AG04450 (cell line): ENCODE data around the gene E4F1. TPM values are rescaled to one million over a fixed set of nuclear protein-coding genes. Genes with fewer than 3 reads are reported as not detected.

ENCODE experiments used
- CTCF ChIA-PET: fragments of 300-600, 350-600 bp; formaldehyde crosslinking; extraction: SDS; loops from one replicate; lab custom pipeline; 2022; ENCODE audit warnings: antibody characterized with exemption, inconsistent platforms; lab: Charles Lee
- POLR2A ChIA-PET: fragments of 350-600 bp; formaldehyde crosslinking; extraction: SDS; loops from one replicate; lab custom pipeline; 2021; ENCODE audit warnings: antibody characterized with exemption, inconsistent platforms; lab: Yijun Ruan, JAX
- DNase-seq: peaks from one replicate; pipeline ENCODE4 v3.0.0-alpha.2; 2011; ENCODE audit warnings: low read depth, low spot score
- H3K27ac ChIP-seq: one replicate; pipeline ENCODE4 v1.5.1; 2012; ENCODE audit warnings: low read depth, low read length, control low read depth
- H3K27me3 ChIP-seq: one replicate; pipeline ENCODE4 v1.6.0; 2012; ENCODE audit warnings: low read length; ENCODE audit not compliant: control insufficient read depth, insufficient read depth
- H3K4me3 ChIP-seq: 2 replicates; pipeline ENCODE4 v1.5.1; 2011; ENCODE audit warnings: mild to moderate bottlenecking, low read depth, low read length, control low read depth
- H3K9me3 ChIP-seq: 2 replicates; pipeline ENCODE4 v1.5.1; 2012; ENCODE audit warnings: low read length; ENCODE audit not compliant: control insufficient read depth, insufficient read depth
- polyA plus RNA-seq: library from polyadenylated mRNA; depleted of rRNA; stranded (reverse); fragments of >200 nt; gene quantifications from 2 replicates; pipeline ENCODE4 v1.2.3, GENCODE V29; 2011
- TF ChIP-seq, protein P1 (sequence below): IDR thresholded peaks from 2 replicates; pipeline ENCODE4 v1.5.1; 2011; ENCODE audit warnings: low read depth, low read length, control low read depth, inconsistent platforms

The E4F1 gene
- polyA plus RNA-seq, 1 experiment = 8.5 TPM

DNA sequence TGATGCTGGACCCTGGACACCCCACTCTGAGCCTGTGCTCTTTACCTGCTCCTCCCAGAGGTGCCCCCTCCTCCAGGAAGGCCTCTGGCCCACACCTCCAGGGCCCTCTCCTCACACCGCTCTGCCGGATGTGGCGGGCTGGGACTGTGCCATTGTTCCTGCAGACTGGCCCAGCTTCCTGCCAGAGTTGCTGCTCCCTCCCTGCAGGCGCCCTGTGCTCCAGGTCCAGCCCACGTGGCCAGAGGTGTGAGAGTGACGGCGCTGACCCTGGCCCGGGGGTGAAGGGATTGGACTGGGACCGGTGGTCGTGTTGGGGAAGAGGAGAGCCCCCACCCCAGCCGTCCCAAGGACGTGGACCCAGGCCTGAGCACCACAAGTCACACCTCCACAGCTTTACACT, 5.7 kb downstream of the E4F1 start:
- no peak overlapping the region for H3K4me3 ChIP-seq
- ChIA-PET POLR2A (no interaction called here), CTCF (no interaction called here)
- H3K27me3 ChIP-seq = no peaks in the 10 kb centered on the region
- no peaks in the 10 kb centered on the region; the same call in 1 of the 2 replicates for H3K9me3 ChIP-seq
- H3K27ac ChIP-seq = no peak overlapping the region
- DNase-seq = no peak
- TF ChIP-seq, protein P1, sequence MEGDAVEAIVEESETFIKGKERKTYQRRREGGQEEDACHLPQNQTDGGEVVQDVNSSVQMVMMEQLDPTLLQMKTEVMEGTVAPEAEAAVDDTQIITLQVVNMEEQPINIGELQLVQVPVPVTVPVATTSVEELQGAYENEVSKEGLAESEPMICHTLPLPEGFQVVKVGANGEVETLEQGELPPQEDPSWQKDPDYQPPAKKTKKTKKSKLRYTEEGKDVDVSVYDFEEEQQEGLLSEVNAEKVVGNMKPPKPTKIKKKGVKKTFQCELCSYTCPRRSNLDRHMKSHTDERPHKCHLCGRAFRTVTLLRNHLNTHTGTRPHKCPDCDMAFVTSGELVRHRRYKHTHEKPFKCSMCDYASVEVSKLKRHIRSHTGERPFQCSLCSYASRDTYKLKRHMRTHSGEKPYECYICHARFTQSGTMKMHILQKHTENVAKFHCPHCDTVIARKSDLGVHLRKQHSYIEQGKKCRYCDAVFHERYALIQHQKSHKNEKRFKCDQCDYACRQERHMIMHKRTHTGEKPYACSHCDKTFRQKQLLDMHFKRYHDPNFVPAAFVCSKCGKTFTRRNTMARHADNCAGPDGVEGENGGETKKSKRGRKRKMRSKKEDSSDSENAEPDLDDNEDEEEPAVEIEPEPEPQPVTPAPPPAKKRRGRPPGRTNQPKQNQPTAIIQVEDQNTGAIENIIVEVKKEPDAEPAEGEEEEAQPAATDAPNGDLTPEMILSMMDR = no peak

- CTCF ChIA-PET = no interaction called here
- POLR2A ChIA-PET = interaction anchor here (0.7 kb wide), 1 partner anchor 294 kb away, joined by 5 read pairs; no protein-coding TSS in a partner anchor
- DNase-seq = no peak
- TF ChIP-seq, protein P1 = no peak
- Histone ChIP-seq H3K4me3 (no peak overlapping the region), H3K27me3 (no peaks in the 10 kb centered on the region), H3K27ac (no peak overlapping the region), H3K9me3 (no peaks in the 10 kb centered on the region; the same call in 1 of the 2 replicates)
These were observed 6.3 kb downstream of the E4F1 start for GRCh38 chr16:2229632-2230250.

GRCh38 chr16:2230376-2230775, 7.0 kb downstream of the E4F1 start:
- POLR2A ChIA-PET = interaction anchor here (0.6 to 0.7 kb wide), 2 partner anchors 235 to 295 kb away, joined by 5 to 7 read pairs; no protein-coding TSS in a partner anchor
- no peaks in the 10 kb centered on the region; the same call in 1 of the 2 replicates for H3K9me3 ChIP-seq
- H3K4me3 ChIP-seq = no peak overlapping the region
- CTCF ChIA-PET = no interaction called here
- H3K27me3 ChIP-seq = no peaks in the 10 kb centered on the region
- H3K27ac ChIP-seq = no peak overlapping the region
- TF ChIP-seq, protein P1 = no peak
- no peak for DNase-seq

GRCh38 chr16:2231016-2231931, 7.9 kb downstream of the E4F1 start:
- Histone ChIP-seq H3K4me3 (no peak overlapping the region), H3K27me3 (no peaks in the 10 kb centered on the region), H3K27ac (no peak overlapping the region), H3K9me3 (no peaks in the 10 kb centered on the region; the same call in 1 of the 2 replicates)
- POLR2A ChIA-PET = interaction anchor here (0.6 kb wide), 1 partner anchor 236 kb away, joined by 7 read pairs; no protein-coding TSS in a partner anchor
- CTCF ChIA-PET = no interaction called here
- no peak for DNase-seq
- TF ChIP-seq, protein P1 = no peak
